ENCODE measurements around the gene PCDH9.

Gene PCDH9

DNA sequence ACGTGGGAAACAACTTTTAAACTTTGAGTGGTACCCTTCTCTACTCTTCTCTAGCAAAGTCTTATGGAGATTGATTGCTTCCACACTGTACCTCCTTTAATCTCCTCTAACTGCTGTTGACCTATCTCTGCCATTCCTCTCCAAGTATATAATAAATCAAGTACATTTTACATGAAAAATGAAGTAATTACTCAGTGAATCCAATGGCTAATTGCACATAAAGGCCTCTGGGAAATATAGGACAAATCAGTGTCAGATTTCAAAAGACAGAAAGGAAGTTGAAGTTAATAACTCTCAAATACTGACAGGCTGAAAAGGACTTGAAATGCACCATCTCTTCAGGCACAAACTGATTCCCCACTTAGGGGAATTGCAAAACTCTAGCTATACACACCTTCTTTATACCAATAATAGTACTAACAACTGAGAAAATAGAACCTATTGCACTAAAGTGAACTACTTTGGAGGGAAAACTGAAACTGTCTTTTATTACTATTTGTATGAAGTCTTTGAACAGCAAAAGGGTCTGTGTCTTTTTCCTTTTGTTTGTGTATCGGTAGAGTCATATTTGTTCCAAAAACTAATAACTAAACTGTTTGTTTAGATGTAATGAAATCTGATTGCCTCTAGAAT, 701.1 kb downstream of the PCDH9 start:
- DNase-seq (ENCODE audit: low read depth): no peak

DNA sequence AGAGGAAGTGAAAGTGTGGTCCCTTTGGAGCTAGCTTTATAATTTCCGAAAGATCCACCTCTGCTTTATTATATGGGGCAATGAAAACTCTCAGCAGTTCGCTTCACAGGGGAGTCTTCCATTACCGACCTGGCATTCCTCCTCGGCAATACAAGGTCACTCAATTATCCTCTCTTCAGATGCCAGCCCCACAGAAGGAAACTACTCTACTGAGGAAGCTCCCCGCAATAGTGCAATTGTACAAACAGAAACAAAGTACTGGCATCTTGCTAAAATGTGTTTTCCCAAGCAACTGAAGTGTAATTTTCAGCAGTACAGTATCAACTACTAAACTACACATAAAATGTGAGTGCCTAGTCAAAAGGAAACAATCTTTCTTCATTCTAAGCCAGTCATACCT, 702.0 kb downstream of the PCDH9 start:
- DNase-seq (ENCODE audit: low read depth): no peak

GRCh38 chr13:66520511-66521355, 709.4 kb downstream of the PCDH9 start:
- no peak for DNase-seq (ENCODE audit: low read depth)

DNA sequence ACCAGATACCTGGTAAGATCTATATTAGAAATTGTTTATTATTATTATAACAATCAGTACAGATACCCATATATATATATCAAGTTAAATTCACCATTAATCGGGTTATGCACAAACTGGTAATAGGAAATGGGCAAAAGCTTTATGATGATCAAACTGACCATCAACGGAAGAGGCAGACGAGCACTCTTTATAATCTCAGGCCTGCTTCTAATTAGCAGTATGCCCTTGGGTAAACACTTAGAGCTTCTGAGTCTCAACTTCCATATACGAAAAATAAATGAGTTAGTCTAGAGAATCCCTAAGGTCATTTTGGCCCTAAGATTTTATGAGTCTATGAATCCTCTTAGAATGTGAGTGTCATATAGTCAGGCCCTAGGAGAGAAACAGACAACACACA, 710.9 kb downstream of the PCDH9 start:
- DNase-seq (ENCODE audit: low read depth): no peak

GRCh38 chr13:66518068-66518467, 712.1 kb downstream of the PCDH9 start:
- DNase-seq (ENCODE audit: low read depth): no peak

DNA sequence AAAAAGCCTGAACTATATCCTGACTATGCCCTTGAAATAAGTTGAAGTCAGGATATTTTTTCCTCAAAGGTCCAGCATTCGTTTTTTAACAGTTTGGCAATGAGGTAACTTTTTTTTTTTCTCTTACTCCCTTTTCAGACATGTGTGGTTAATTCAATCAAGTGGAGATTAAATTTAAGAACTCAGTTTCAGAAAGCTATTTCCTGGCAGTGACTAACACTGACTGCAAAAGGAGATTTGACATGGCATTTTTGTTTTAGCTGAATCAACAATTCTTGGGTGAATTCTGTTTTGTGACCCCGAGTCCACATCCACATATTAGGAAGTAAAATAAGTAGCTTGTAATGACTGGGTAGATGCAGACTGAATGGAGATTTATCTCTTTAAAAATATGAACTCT, 716.4 kb downstream of the PCDH9 start:
- no peak for DNase-seq (ENCODE audit: low read depth)

DNA sequence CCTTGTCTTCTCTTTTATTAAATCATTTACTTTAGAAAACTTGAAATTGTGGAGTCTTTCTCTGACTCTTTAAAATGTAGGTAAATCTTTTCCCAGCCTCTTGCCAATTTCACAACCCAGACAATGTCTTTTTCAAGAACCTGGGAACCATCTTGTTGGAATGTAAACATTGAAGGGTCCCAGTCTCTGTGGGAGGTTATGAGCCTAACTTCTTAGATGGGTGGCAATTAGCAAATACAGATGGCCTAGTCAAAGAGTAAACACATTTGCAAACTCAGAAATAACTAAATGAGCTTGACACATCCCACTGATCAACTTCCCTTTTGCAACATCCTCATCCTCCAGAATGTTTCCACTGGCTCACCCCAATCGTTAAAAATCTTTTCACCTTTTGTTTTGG, 721.0 kb downstream of the PCDH9 start:
- DNase-seq (ENCODE audit: low read depth): no peak

DNA sequence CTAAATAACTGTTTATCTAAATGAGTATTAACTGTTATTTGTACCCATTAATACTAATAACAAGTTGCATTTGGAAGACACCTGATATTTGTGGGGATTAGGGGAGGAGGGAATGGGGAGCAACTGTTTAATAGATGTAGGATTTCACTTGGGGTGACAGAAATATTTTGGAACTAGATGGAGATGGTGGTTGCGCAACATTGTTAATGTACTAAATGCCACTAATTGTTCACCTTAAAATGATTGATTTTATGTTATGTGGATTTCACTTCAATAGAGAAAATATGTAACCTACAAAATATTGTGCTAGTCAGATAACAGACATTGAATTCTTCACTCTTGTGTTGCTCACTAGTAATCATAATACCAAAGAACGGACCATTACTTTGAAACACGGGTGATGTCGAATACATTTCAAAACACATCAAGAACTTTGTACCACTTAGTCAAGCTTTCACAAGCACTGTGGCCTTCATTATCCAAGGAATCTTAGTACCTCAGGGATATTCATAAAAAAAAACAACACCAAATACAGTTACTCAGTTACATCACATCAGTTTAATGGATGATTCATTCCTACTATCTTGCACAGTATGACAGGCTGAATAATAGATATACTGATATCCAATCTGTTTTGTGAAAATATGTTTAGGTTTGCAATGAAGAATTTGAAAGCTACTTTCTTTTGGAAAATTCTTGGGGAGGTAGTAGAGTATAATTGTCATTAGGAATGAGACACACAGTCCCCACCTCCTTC, 721.8 kb downstream of the PCDH9 start:
- DNase-seq (ENCODE audit: low read depth): no peak

GRCh38 chr13:66506979-66507378, 723.2 kb downstream of the PCDH9 start:
- DNase-seq (ENCODE audit: low read depth): no peak

DNA sequence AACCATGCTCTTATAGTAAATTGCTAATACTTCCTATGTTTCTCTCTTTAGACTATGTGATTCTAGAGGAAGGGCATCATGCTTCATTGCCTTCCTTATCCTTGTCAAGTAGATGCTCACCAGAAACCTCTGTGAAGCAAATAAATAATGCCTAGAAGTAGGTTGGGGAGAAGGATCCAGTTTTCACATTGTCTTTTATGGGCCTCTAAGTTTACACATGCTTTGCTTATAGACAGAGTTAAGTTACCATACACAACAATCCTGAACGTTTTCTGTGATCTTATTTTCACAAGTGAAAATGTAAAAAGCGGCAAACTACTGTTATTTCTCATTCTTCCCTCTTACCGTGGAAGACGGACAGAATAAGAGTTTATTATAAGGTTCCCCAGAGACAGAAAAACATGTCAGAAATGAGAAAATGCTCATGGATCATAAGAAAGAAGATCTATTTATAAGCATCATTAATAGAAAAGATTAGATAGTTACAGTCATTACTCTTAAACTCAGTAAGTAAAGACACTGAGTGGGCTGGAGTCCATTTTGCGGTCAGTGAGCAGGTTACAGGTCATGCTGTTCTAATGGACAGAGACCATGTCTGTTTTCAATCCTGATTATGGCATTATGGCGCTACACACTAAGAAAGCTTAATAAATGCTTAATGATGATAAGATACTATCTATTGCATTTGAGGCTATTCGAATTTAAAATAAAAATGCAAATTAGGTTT, 723.9 kb downstream of the PCDH9 start:
- DNase-seq (ENCODE audit: low read depth): no peak

- DNase-seq (ENCODE audit: low read depth): no peak
These were observed 726.2 kb downstream of the PCDH9 start for GRCh38 chr13:66503890-66504289.

DNA sequence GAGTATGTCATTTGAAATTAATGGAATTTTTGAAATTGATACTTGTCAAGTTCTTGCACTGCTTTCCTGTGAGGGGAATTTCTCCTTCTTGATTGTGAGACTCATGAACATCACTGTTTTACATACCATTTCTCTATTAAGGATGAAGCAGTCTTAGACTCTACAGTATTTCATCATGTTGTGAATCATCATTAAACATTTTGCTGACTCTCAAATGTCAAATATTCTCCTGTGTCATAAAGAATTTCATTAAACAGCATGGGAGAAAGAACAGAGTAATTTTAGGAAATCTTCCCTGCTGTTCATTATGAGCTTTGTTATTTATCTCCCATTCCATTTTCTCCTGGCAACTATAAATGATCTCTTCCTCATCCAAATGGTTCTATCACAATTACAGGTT, 729.0 kb downstream of the PCDH9 start:
- DNase-seq (ENCODE audit: low read depth): no peak

DNA sequence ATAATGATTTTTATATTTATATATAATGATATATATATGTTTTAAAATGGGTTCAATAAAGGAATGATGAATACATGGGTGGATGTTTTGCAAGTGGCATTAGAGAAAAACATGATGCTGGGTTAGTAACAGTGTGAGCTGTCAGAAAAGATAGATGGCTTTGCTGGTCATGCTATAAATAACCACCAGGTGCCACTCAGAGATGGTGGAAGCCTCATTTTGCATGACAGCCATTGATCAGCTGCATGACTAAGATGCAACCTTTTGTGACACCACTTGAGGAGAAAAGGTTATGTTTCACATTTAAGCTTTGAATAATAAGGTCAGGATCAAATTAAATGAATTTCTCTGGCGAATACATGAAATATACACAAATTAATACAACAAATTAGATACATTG, 737.7 kb downstream of the PCDH9 start:
- DNase-seq (ENCODE audit: low read depth): no peak

GRCh38 chr13:66491251-66491650, 738.9 kb downstream of the PCDH9 start:
- no peak for DNase-seq (ENCODE audit: low read depth)

GRCh38 chr13:66489586-66489985, 740.5 kb downstream of the PCDH9 start:
- no peak for DNase-seq (ENCODE audit: low read depth)

GRCh38 chr13:66489172-66489571, 741.0 kb downstream of the PCDH9 start:
- DNase-seq (ENCODE audit: low read depth): no peak

DNA sequence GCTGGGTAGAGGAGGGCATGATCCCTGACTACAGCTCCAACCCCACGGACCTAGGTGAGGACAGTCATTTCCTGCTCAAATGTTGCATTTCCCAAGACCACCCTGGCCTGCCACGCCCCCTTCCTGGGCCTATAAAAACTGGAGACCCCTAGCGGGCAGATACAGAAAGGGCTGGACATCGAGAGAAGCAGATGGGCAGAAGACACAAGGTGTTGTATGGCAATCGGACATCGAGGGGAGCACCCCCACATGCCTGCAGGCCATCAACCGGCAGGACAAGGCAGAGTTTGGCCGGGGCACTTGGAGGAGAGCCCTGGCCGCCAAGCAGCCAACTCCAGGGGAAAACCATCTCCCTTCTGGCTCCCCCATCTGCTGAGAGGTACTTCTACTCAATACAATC, 746.4 kb downstream of the PCDH9 start:
- DNase-seq (ENCODE audit: low read depth): no peak

- DNase-seq (ENCODE audit: low read depth): no peak
These were observed 747.3 kb downstream of the PCDH9 start for GRCh38 chr13:66482836-66483235.

GRCh38 chr13:66477816-66478215, 752.3 kb downstream of the PCDH9 start:
- DNase-seq (ENCODE audit: low read depth): no peak

GRCh38 chr13:66475061-66475460, 755.1 kb downstream of the PCDH9 start:
- DNase-seq (ENCODE audit: low read depth): no peak

DNA sequence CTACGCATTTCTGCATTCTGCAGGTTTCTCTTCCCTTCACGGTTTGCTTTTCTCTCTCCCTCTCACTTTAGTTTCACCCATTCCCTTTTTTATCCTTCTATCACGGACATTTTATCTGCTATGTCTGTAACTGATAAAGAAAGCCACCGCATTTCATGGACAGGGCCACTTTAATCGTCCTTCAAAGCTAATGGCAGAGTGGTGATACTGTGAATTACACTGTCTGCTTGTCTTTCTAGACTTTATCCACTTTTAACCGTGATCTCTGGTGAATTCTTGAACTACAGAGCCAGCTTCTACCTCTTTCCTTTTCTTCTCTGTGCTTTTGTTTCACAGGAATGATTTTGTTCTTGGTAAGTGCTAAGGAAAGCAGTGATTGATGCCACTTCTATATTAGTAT, 760.4 kb downstream of the PCDH9 start:
- DNase-seq (ENCODE audit: low read depth): no peak

- DNase-seq (ENCODE audit: low read depth): no peak
These were observed 761.5 kb downstream of the PCDH9 start for GRCh38 chr13:66468656-66469055.
